GM12891 (cell line): ENCODE measurements around the gene NDUFA5.

ENCODE experiments used
- POLR2A ChIP-seq: IDR thresholded peaks from 2 replicates; pipeline ENCODE4 v1.6.1; 2011; ENCODE audit warnings: low read depth, low read length, control low read depth
- POLR2AphosphoS5 ChIP-seq: IDR thresholded peaks from 2 replicates; pipeline ENCODE4 v1.6.1; 2011; ENCODE audit warnings: low read depth, low read length, control low read depth
- SPI1 ChIP-seq: IDR thresholded peaks from 2 replicates; pipeline ENCODE4 v1.6.1; 2011; ENCODE audit warnings: low read depth, low read length, control low read depth

DNA sequence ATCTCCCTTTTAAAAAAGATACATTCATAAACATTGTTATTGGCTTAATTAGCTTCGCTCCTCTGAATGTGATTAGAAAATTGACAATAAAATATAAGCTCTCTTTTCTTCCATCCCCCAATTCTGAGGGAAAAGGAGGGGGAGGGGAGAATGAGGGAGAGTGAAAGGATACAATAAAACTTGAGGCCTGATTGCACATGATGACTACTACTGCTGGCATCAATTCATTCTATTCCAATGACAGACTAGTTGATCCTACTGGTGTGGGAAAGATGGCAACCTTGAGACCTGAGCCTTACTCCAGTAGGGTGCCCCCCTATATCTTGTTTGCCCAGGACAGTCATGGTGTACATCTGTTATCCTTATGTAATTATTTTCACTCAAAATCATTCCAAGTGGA, 18.7 kb downstream of the NDUFA5 start:
- no peak for TF ChIP-seq POLR2AphosphoS5
- no peak for TF ChIP-seq POLR2A
- TF ChIP-seq SPI1: no peak
